Measurements from ENCODE around the gene TAF1L.
"Not testable (repeated sequence)": the region's sequence is repeated elsewhere in the genome, so short reads cannot be mapped to it uniquely, and the experiment has no call there.

TAF1L gene, protein sequence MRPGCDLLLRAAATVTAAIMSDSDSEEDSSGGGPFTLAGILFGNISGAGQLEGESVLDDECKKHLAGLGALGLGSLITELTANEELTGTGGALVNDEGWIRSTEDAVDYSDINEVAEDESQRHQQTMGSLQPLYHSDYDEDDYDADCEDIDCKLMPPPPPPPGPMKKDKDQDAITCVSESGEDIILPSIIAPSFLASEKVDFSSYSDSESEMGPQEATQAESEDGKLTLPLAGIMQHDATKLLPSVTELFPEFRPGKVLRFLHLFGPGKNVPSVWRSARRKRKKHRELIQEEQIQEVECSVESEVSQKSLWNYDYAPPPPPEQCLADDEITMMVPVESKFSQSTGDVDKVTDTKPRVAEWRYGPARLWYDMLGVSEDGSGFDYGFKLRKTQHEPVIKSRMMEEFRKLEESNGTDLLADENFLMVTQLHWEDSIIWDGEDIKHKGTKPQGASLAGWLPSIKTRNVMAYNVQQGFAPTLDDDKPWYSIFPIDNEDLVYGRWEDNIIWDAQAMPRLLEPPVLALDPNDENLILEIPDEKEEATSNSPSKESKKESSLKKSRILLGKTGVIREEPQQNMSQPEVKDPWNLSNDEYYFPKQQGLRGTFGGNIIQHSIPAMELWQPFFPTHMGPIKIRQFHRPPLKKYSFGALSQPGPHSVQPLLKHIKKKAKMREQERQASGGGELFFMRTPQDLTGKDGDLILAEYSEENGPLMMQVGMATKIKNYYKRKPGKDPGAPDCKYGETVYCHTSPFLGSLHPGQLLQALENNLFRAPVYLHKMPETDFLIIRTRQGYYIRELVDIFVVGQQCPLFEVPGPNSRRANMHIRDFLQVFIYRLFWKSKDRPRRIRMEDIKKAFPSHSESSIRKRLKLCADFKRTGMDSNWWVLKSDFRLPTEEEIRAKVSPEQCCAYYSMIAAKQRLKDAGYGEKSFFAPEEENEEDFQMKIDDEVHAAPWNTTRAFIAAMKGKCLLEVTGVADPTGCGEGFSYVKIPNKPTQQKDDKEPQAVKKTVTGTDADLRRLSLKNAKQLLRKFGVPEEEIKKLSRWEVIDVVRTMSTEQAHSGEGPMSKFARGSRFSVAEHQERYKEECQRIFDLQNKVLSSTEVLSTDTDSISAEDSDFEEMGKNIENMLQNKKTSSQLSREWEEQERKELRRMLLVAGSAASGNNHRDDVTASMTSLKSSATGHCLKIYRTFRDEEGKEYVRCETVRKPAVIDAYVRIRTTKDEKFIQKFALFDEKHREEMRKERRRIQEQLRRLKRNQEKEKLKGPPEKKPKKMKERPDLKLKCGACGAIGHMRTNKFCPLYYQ (N-terminal part only)

DNA sequence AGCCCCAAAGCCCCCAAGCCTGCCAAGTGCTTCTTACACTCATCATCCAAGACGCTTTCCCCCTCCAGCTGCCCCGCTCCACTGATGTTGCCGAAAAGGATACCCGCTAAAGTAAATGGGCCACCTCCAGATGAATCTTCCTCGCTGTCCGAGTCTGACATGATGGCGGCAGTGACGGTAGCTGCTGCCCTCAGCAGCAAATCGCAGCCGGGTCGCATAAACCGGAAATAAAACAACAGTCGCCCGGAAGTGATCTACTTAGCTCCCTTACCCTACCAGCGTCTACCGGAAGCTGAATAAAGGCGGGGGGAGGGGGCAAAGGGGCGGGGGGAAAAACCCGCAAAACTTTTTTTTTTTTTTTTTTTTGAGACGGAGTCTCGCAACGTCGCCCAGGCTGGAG lies at the start of gene TAF1L:
Gene TAF1L, minus strand, starts transcription at position 308 of the 400 bp plus-strand sequence. Its CDS starts 90 bp downstream, at position 218.
- no peak for DNase-seq

DNA sequence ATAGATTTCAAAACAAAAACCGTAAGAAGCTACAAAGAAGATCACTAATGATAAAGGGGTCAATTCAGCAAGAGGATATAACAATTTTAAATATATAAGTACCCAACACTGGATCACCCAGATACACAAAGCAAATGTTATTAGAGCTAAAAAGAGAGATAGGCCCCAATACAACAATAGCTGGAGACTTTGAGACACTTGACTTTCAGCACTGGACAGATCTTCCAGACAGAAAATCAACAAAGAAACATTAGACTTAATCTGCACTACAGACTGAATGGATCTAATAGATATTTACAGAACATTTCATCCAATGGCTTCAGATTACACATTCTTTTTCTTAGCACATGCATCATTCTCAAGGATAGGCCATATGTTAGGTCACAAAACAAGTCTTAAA lies 46.3 kb upstream of the TAF1L start:
- DNase-seq, result no peak

DNA sequence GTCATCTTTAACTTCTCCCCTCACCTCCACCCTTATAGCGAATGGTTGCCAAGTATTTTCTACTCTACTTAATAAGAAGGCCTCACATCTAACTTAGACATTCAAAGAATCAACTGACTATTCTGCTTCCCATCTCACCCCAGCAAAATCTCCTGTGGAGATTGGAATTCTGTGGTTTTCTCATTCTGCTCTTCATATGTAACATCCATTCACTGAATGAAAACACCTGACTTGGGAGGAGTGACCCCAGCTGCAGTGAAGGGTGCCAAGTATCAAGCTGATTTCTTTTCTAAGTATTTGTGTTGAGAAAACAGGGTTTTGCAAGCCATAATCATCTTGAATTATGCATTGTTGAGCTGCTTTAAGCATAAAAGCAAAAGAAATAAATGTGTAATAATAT lies 42.5 kb upstream of the TAF1L start:
- no peak for DNase-seq

DNA sequence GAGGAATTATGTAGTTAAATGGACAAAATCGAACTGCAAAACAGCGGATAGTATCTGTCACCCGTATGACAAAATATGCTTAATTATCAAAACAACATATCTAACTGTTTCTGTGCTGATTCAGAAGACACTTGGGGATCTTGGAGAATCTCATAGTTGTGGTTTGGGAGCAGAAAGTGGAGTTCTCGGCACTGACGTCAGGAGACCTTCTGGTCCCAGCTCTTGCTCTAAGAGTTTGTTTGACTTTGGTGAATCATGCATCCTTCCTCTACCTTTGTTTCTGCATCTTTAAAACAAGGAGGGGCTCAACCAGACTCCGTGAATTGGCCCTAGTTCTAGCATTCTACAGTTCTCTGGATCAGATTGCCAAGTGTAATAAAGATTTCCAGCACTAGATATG lies 37.0 kb upstream of the TAF1L start:
- no peak for DNase-seq

DNA sequence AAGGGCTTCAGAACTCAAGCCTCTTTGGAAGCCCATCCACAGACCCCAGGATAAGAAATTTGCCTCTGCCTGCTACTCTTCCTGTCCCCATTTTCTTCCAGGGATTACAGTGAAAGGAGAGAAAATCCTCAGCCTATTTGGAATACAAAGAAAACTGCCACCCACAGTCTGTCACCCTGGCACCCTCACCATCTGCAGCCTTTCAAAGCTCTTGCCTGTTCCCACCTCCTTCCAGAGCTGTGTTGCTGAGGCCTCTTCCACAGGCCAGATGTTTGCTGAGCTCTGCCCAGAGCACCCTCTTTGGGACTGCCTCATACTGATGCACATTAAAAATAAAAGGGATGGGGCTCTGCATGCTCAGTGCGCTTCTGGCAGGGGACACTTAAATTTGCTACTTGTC lies 35.9 kb upstream of the TAF1L start:
- DNase-seq, result no peak

DNA sequence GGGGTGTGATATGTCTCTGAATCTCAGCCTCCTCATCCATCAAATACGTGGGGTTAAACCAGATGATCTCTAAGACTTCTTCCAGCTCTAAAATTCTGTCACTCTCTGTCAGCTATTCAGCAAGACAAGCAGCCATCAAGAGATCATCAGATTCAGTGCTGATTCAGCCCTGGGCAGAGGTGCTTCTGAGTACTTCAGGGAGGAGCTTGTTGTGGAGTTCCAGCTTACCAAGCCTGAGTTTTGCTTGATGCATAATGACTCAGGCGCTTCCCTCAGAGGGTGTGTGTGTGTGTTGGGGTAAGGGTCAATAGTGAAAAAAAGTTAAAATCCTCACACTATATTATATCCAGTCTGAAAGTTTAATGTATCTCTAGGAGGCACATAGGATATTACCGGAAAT lies 29.6 kb upstream of the TAF1L start:
- no peak for DNase-seq

DNA sequence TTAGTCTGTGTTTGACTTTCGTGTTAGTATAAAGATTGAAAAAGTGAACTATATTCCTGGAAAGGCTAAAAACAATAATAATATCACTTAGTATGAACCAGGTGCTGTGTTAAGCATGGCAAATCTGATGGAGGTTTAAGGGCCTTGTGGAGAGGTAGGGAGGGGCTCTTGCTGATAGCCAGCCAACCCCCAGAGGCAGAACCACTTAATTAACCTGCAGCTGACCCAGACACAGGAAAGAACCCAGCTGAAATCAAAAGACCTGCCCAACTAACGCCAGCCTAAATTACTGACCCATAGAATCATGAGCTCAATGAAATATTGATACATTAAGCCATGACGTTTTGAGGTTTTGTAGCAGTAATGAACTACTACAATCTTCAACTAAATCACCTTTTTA lies 28.3 kb upstream of the TAF1L start:
- no peak for DNase-seq

DNA sequence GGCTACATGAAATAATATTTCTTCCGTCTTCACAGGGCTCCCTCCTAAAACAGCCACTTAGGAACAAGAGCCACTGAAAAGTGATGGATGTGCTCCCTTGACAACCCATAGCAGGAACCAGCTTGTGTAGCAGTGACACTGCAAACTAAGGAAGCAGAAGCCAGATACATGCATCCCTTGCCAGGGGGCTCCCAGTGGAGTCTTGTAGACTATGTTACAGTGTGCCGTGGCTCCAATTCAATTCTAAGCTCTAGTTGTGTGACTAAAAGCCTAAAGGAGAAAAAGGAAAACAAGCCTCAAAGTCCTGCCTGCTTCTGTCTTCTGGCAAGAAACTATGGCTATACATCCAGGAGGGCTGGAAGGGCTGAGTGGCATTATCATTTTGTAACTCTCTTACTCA lies 12.2 kb upstream of the TAF1L start:
- DNase-seq, result no peak

DNA sequence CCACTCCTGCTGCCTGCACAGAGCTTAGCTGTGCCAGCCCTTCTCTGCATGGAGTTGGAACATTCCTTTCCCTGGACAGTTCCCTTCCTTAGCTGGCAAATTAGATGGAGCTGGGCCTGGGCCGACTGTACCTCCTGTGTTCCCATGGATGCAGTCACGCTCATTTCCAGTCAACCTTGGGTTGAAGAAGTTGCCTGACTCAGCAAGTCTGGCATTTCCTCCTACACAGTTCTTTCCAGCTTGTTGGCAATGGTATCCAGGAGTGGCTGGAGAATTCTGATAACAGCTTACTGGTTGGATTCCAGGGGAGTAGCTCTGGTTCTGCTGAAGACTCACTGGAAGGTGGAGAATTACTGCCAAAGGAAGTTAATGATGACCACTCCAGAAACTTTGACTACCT lies 9.2 kb upstream of the TAF1L start:
- no peak for DNase-seq

DNA sequence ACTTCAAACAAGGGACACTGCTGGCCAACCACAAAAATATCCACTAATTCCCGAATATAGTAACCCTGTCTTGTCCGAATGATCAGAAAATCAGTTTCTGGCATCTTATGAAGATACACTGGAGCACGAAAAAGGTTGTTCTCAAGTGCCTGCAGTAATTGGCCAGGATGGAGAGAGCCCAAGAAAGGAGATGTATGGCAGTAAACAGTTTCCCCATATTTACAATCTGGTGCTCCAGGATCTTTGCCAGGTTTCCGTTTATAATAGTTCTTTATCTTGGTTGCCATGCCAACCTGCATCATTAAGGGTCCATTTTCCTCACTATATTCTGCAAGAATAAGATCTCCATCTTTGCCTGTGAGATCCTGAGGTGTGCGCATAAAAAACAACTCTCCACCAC lies 2.3 kb downstream of the TAF1L start:
- DNase-seq, result not testable (repeated sequence)

DNA sequence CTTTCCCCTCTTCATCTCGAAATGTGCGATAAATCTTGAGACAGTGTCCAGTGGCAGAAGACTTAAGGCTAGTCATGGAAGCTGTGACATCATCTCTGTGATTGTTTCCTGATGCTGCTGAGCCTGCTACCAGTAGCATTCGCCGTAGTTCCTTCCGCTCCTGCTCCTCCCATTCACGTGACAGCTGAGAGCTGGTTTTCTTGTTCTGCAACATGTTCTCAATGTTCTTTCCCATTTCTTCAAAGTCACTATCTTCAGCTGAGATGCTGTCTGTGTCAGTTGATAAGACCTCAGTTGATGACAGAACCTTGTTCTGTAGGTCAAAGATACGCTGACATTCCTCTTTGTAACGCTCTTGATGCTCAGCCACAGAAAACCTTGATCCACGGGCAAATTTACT lies 3.5 kb downstream of the TAF1L start:
- DNase-seq, result no peak

DNA sequence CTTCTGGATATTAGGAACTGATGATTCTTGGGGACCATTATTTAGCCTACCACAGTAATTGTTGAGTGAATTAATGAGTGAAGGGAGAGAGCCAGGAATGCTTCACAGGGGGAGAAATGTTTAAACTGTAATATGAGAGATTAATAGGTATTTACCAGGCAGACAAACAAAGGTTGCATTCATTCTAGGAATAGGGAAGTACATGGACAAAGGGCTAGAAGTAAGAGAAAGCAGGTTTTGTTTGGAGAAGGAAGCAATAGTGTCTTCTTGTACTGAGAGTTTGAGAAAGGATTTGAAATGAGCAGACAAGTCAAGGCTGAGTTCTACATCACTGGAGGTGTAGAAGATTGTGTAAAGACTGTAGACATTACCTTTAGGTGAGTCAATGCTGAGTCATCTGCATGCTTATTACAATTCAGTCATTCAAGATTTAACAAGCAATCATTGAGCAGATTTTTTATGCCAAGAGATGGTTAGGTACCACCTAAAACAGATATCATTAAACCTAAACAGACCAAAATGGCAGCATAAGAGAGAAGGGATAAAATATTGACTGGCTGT lies 8.0 kb downstream of the TAF1L start:
- no peak for DNase-seq

DNA sequence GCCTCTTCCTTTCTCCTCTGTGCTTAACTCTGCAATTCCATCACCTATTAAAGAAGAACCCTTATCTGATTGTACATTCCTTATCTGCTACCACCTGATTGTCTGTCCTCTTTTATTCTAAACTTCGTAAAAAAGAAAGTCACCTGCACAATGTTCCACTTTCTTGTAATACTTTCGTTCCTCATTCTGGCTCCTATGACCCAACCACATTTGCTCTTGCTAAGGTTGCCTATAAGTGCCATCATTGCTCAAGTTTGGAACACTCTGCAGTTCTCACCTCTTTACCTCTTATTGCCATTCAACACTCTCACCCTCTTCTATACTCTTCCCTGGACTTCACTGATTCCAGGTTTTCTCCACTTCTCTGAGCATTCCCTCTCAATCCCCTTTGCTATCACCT lies 10.1 kb downstream of the TAF1L start:
- no peak for DNase-seq

DNA sequence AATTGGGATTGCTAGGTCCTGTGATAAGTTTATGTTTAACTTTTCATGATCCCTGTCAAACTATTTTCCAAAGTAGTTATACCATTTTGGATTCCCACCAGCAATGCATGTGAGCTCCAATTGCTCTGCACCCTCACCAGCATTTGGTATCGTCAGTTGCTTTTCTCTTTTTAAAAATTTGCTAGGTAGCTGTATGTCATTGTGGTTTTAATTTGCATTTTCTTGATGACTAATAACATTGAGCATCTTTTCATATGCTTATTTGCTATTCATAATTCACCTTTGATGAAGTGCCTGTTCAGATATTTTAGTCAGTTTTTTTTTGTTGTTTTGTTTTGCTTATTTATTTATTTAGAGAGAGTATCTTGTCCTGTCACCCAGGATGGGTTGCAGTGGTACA lies 12.5 kb downstream of the TAF1L start:
- no peak for DNase-seq

DNA sequence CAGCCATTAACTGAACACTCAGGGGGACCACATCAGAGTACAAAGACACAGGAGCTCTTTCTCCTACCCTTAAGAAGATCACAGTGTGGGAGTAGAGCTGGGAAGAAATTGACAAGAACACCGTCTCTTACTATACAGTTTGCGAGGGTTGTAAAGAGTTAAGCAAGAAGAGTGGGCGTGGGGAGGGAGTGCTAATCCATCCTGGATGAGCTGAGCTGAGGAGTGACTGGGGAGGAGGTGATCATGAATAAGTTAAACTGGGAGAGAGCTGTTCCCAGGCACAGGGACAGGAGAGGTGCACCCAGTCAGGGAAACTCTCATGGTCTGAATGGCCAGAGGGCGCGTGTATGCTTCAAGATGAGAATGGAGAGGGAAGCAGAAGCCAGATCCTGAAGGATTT lies 17.2 kb downstream of the TAF1L start:
- DNase-seq, result no peak

DNA sequence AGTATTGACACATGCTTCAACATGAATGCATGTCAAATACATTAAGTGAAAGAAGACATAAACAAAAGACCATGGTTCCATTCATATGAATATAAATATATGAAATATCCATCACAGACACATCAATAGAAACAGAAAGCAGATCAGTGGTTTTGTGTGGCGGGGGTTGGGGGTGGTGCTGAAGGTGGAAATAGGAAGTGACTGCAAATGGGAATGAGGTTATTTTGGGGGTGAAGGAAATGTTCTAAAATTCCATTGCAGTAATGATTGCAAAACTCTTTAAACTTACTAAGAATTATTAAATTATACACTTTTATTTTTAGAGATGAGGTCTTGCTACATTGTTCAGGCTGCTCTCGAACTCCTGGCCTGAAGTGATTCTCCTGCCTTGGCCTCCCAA lies 28.7 kb downstream of the TAF1L start:
- DNase-seq, result no peak

DNA sequence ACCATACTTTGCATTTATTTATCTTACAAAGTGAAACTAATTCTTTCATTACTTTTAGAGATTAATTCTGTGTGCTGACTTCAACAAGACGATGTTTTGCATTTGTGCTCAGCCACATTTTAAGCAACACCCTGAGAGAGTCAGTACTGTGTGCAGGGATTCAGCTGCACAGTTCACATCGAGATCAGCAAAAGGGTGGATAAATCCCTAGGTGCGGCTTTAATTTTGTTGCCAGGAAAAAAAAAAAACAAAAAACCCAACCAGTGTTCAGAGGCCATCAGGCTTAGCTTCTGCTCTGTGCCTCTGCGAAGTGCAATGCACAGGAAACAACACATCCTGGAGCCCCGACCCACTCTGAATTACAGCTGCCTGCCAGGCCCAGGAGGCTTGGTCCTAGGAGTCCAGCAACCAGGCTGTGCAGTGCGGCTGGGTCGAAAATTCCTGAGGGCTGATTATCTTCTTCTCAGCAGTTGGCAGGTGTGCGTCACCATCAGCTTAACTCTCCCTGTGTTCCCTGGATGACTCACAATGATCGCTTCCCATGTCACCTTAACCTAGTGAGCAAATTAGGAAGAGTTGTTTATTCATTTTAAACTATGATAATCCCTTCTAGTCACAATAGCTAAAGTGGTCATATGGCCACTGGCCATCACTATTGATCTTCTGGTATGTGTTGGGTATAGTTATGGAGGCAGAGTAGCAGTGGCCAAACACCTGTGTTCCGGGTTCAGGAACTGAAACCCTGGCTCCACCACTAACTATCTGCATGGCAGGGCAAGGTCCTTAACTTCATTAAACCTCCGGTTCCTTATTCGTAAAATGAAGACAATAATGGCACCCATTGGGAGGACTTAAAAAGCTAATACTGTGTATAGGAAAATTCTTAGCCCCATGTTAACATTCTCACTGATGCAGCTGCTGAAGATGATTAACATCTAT lies 31.3 kb downstream of the TAF1L start:
- DNase-seq, result no peak

DNA sequence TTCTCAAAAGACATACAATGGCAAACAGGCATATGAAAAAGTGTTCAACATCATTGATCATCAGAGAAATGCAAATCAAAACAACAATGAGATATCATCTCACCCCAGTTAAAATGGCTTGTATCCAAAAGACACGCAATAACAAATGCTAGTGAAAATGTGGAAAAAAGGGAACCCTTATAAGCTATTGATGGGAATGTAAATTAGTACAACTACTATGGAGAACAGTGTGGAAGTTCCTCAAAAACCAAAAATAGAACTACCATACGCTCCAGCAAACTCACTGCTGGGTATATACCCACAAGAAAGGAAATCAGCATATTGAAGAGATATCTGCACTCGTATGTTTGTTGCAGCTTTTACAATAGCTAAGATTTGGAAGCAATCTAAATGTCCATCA lies 36.4 kb downstream of the TAF1L start:
- not testable (repeated sequence) for DNase-seq

DNA sequence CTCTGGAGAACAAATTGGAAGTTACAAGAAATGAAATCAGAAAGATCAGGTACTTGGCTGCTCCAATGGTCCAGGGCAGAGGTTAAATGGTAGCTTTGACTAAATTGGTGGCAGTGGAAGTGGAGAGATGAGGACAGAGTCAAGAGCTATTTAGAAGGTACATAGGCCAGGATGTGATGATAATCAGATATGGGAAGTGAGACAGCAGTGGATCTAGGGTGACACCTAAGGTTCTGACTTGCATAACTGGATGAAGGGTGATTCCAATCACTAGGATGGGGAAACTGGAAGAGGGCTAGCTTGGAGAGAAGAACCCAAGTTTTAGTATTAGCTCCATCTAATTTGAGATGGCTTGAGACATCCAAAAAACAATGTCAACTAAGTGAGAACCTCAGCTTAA lies 38.5 kb downstream of the TAF1L start:
- no peak for DNase-seq

DNA sequence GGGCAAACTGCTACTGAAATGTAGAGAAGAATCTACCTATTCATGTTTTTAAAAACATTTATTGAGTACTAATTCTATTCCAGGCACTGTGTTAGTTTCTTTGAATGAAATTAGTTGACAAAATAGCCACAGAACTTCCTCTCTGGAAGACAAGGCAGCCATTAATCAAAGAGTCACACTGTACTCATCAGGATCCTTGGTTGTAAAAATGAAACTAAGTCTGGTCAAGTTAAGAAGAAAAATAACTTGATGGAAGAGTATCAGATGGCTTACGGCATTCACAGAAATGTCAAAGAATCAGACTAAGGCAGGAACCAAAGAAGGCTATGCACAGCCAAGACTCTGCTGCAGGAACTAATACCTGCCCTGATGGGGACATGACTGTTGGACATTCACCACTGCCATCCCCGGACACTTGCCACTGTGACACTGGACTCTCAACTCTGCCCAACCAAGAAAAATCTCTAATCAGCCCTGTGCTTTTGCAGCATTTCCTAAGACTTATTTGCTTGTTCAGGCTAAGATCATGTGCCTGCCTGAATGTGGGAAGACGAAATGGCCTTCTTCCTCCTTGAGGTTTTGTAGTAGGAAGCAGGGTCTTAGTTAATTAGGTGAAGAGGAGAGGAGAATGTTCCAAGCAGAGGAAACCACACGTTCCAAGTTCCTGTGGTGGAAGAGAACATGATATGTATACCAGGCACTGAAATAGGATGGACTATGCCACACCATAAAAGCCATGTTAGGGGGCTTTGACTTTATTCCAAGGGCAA lies 39.2 kb downstream of the TAF1L start:
- no peak for DNase-seq

DNA sequence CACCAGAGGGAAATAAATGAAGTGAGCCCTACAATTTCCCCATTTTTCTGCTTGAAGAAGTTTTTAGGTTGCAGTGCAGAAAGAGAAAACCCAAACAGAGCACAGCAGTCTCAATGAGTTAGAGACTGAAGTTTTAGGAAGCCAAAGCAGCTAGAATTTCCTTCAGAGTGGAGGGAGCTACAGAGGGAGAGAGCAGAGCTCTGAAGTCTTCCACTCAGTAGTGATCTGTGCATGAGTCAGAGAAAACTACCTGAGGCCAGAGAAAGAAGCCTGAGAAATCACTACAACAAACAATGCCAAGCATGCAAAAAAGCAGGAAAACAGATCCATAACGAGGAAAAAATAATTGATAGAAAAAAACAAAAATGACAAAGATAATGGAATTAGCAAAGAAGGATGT lies 44.6 kb downstream of the TAF1L start:
- DNase-seq, result no peak
